HepG2 (cell line): Measurements from ENCODE around the gene MAP3K3. TPM values are rescaled to one million over a fixed set of nuclear protein-coding genes. Genes with fewer than 3 reads are reported as not detected.
A peak's percentile ranks its signal among the peaks of the same experiment; 100 is the strongest.

Experiments
- MTA1 ChIP-seq: sonication (generic); formaldehyde crosslinking; IDR thresholded peaks from 2 replicates; pipeline ENCODE4 v1.4.0; 2020; ENCODE audit warnings: missing genetic modification reagents, mild to moderate bottlenecking, borderline replicate concordance
- MYNN ChIP-seq: sonication (generic); formaldehyde crosslinking; IDR thresholded peaks from 2 replicates; pipeline ENCODE4 v1.4.0; 2020; ENCODE audit warnings: mild to moderate bottlenecking, low read depth, missing genetic modification reagents
- ONECUT2 ChIP-seq: sonication (generic); formaldehyde crosslinking; IDR thresholded peaks from 2 replicates; pipeline ENCODE4 v1.4.0; 2020; ENCODE audit warnings: missing genetic modification reagents
- PAWR ChIP-seq: sonication (generic); formaldehyde crosslinking; IDR thresholded peaks from 2 replicates; pipeline ENCODE4 v1.4.0; 2020; ENCODE audit warnings: missing genetic modification reagents, mild to moderate bottlenecking, borderline replicate concordance
- PHB2 ChIP-seq: fragments of 450-650 bp; IDR thresholded peaks from 2 replicates; pipeline ENCODE4 v1.6.1; 2018; ENCODE audit not compliant: partially characterized antibody
- RXRB ChIP-seq: IDR thresholded peaks from 2 replicates; pipeline ENCODE4 v1.6.1; 2016; ENCODE audit warnings: borderline replicate concordance, missing genetic modification reagents, missing compliant biosample characterization
- ZFP41 ChIP-seq: sonication (generic); formaldehyde crosslinking; IDR thresholded peaks from 2 replicates; pipeline ENCODE4 v1.4.0; 2020; ENCODE audit warnings: mild to moderate bottlenecking, missing genetic modification reagents, borderline replicate concordance
- ZNF713 ChIP-seq: sonication (generic); formaldehyde crosslinking; IDR thresholded peaks from 2 replicates; pipeline ENCODE4 v1.4.0; 2020; ENCODE audit warnings: mild to moderate bottlenecking, missing genetic modification reagents
- ZNF740 ChIP-seq: sonication (generic); formaldehyde crosslinking; IDR thresholded peaks from 2 replicates; pipeline ENCODE4 v1.4.0; 2020; ENCODE audit warnings: missing genetic modification reagents
- polyA plus RNA-seq, 8 experiments: library from polyadenylated mRNA; depleted of rRNA in 3 of 8; stranded (reverse) in 7 of 8; unstranded in 1 of 8; fragments of >200 nt; fragmentation: Illumina TruSeq in 4 of 8; extraction: Trizol in 4 of 8; gene quantifications; 2 replicates each; pipeline versions ENCODE4 v1.2.1 to v1.2.3, GENCODE V29; 2011 to 2016; ENCODE audit warnings: low read depth in 4 of 8, missing spikeins in 1 of 8, mixed read lengths in 1 of 8; ENCODE audit not compliant: insufficient read depth in 1 of 8
- small RNA-seq, 3 experiments: library from RNA; depleted of rRNA; stranded (forward); fragments of <200 nt; gene quantifications; one replicate each; pipeline ENCODE3, GENCODE V24; 2012; ENCODE audit warnings: low read depth in 2 of 3, low replicate concordance in 1 of 3; ENCODE audit not compliant: insufficient read length in 3 of 3, insufficient read depth in 2 of 3
- total RNA-seq, 5 experiments: library from RNA; depleted of rRNA; stranded (reverse); fragments of >200 nt; fragmentation: Illumina TruSeq; extraction: Trizol; gene quantifications; 2 replicates each; pipeline ENCODE4 v1.2.3, GENCODE V29; 2016; ENCODE audit warnings: low read depth in 1 of 5

The MAP3K3 gene
- total and polyA plus RNA-seq, 2 of the 13 experiments (the other 11 are each of a cell fraction or from before 2014, with no cell fraction given) = 17.7 to 21.8 TPM

GRCh38 chr17:63741408-63742173 is 119.4 kb downstream of the MAP3K3 start, which contains the start of gene STRADA (continued):
- TF ChIP-seq MYNN = peak; percentile 79; the same call in 1 of the 2 replicates
- TF ChIP-seq PHB2 = no peak
- no peak for TF ChIP-seq ZFP41 (CRISPR knock-in tag)
- TF ChIP-seq MTA1 (CRISPR knock-in tag) = peak; percentile 96; the same call in 1 of the 2 replicates
- no peak for TF ChIP-seq ZNF740 (CRISPR knock-in tag)
- TF ChIP-seq ONECUT2 (CRISPR knock-in tag) = no peak
- peak; percentile 34; the same call in 1 of the 2 replicates for TF ChIP-seq RXRB (CRISPR knock-in tag)
- TF ChIP-seq PAWR = no peak
- no peak for TF ChIP-seq ZNF713 (CRISPR knock-in tag)

Small RNAs within 50 kb of the gene (small RNA-seq; reads per million reads assigned to genes)
- gene RNU6-288P = 0 reads per million in 3 experiments

Other genes with a start within 250 kb of the MAP3K3 start
- gene CYB561, start 176.1 kb upstream of the MAP3K3 start, total RNA-seq (2016; rRNA removed; fragmentation: Illumina TruSeq; extraction: Trizol) = 3.1 and 6.7 TPM in 2 replicates
- 1.5 and 1.6 TPM in 2 replicates for gene CYB561, start 176.1 kb upstream of the MAP3K3 start, polyA plus RNA-seq (2011; rRNA removed)
- 0.13 TPM in 1 of 2 replicates, not detected in the other for gene ACE, start 145.4 kb upstream of the MAP3K3 start, total RNA-seq (2016; rRNA removed; fragmentation: Illumina TruSeq; extraction: Trizol)
- 0.03 and 0.08 TPM in 2 replicates for gene ACE, start 145.4 kb upstream of the MAP3K3 start, polyA plus RNA-seq (2011; rRNA removed)
- gene KCNH6, start 99.1 kb upstream of the MAP3K3 start, total RNA-seq (2016; rRNA removed; fragmentation: Illumina TruSeq; extraction: Trizol) = 0.08 and 0.18 TPM in 2 replicates
- 0.05 and 0.18 TPM in 2 replicates for gene KCNH6, start 99.1 kb upstream of the MAP3K3 start, polyA plus RNA-seq (2011; rRNA removed)
- 55.2 and 77.5 TPM in 2 replicates for gene DCAF7, start 71.9 kb upstream of the MAP3K3 start, total RNA-seq (2016; rRNA removed; fragmentation: Illumina TruSeq; extraction: Trizol)
- 73.4 and 77.0 TPM in 2 replicates for gene DCAF7, start 71.9 kb upstream of the MAP3K3 start, polyA plus RNA-seq (2011; rRNA removed)
- gene TACO1, start 21.5 kb upstream of the MAP3K3 start, total RNA-seq (2016; rRNA removed; fragmentation: Illumina TruSeq; extraction: Trizol) = 53.6 and 57.6 TPM in 2 replicates
- gene TACO1, start 21.5 kb upstream of the MAP3K3 start, polyA plus RNA-seq (2011; rRNA removed) = 33.3 and 34.7 TPM in 2 replicates
- gene LIMD2, start 77.7 kb downstream of the MAP3K3 start, total RNA-seq (2016; rRNA removed; fragmentation: Illumina TruSeq; extraction: Trizol) = 6.9 and 9.0 TPM in 2 replicates
- gene LIMD2, start 77.7 kb downstream of the MAP3K3 start, polyA plus RNA-seq (2011; rRNA removed) = 20.8 and 26.5 TPM in 2 replicates
- gene STRADA, start 119.4 kb downstream of the MAP3K3 start, total RNA-seq (2016; rRNA removed; fragmentation: Illumina TruSeq; extraction: Trizol) = 16.1 and 17.9 TPM in 2 replicates
- gene STRADA, start 119.4 kb downstream of the MAP3K3 start, polyA plus RNA-seq (2011; rRNA removed) = 17.3 and 17.6 TPM in 2 replicates
- gene CCDC47, start 151.2 kb downstream of the MAP3K3 start, total RNA-seq (2016; rRNA removed; fragmentation: Illumina TruSeq; extraction: Trizol) = 61.6 and 99.5 TPM in 2 replicates
- 54.4 and 59.3 TPM in 2 replicates for gene CCDC47, start 151.2 kb downstream of the MAP3K3 start, polyA plus RNA-seq (2011; rRNA removed)
- gene DDX42, start 151.8 kb downstream of the MAP3K3 start, total RNA-seq (2016; rRNA removed; fragmentation: Illumina TruSeq; extraction: Trizol) = 81.5 and 87.2 TPM in 2 replicates
- 92.9 and 104 TPM in 2 replicates for gene DDX42, start 151.8 kb downstream of the MAP3K3 start, polyA plus RNA-seq (2011; rRNA removed)
- 35.3 and 81.4 TPM in 2 replicates for gene PSMC5, start 205.0 kb downstream of the MAP3K3 start, total RNA-seq (2016; rRNA removed; fragmentation: Illumina TruSeq; extraction: Trizol)
- gene PSMC5, start 205.0 kb downstream of the MAP3K3 start, polyA plus RNA-seq (2011; rRNA removed) = 109 and 128 TPM in 2 replicates
- 55.8 and 64.2 TPM in 2 replicates for gene FTSJ3, start 205.2 kb downstream of the MAP3K3 start, total RNA-seq (2016; rRNA removed; fragmentation: Illumina TruSeq; extraction: Trizol)
- 26.0 and 33.3 TPM in 2 replicates for gene FTSJ3, start 205.2 kb downstream of the MAP3K3 start, polyA plus RNA-seq (2011; rRNA removed)
- 139 and 150 TPM in 2 replicates for gene SMARCD2, start 220.3 kb downstream of the MAP3K3 start, total RNA-seq (2016; rRNA removed; fragmentation: Illumina TruSeq; extraction: Trizol)
- 122 and 128 TPM in 2 replicates for gene SMARCD2, start 220.3 kb downstream of the MAP3K3 start, polyA plus RNA-seq (2011; rRNA removed)